ENCODE measurements around the gene CDC25A.

The CDC25A gene

GRCh38 chr3:48194446-48195071 lies 6.3 kb upstream of the CDC25A start:
- DNase-seq (ENCODE audit: low read depth): no peak

- no peak for DNase-seq (ENCODE audit: low read depth)
Measured at GRCh38 chr3:48190911-48191310, 2.7 kb upstream of the CDC25A start.

- no peak for DNase-seq (ENCODE audit: low read depth)
Measured at GRCh38 chr3:48189321-48189720, 1.1 kb upstream of the CDC25A start.

- DNase-seq (ENCODE audit: low read depth): peak; percentile 14
Measured at GRCh38 chr3:48187579-48188265, 495 bp downstream of the CDC25A start.

GRCh38 chr3:48187301-48187578 lies 977 bp downstream of the CDC25A start:
- DNase-seq (ENCODE audit: low read depth): no peak

- DNase-seq (ENCODE audit: low read depth): no peak
Measured at GRCh38 chr3:48186631-48187300, 1.5 kb downstream of the CDC25A start.

GRCh38 chr3:48185129-48185528 lies 3.1 kb downstream of the CDC25A start:
- no peak for DNase-seq (ENCODE audit: low read depth)

GRCh38 chr3:48184299-48184698 lies 3.9 kb downstream of the CDC25A start:
- DNase-seq (ENCODE audit: low read depth): no peak

GRCh38 chr3:48180531-48181253 lies 7.5 kb downstream of the CDC25A start:
- no peak for DNase-seq (ENCODE audit: low read depth)

GRCh38 chr3:48180021-48180420 lies 8.2 kb downstream of the CDC25A start:
- DNase-seq (ENCODE audit: low read depth): no peak

GRCh38 chr3:48178072-48178471 lies 10.1 kb downstream of the CDC25A start:
- no peak for DNase-seq (ENCODE audit: low read depth)

- DNase-seq (ENCODE audit: low read depth): peak; percentile 14
Measured at GRCh38 chr3:48157950-48158376, 30.3 kb downstream of the CDC25A start.

- DNase-seq (ENCODE audit: low read depth): no peak
Measured at GRCh38 chr3:48157202-48157840, 30.9 kb downstream of the CDC25A start.

GRCh38 chr3:48156163-48156562 lies 32.1 kb downstream of the CDC25A start:
- no peak for DNase-seq (ENCODE audit: low read depth)

GRCh38 chr3:48155122-48155521 lies 33.1 kb downstream of the CDC25A start:
- no peak for DNase-seq (ENCODE audit: low read depth)

GRCh38 chr3:48151807-48152427 lies 36.3 kb downstream of the CDC25A start:
- no peak for DNase-seq (ENCODE audit: low read depth)

GRCh38 chr3:48151058-48151806 lies 37.0 kb downstream of the CDC25A start:
- DNase-seq (ENCODE audit: low read depth): peak; percentile 15

- no peak for DNase-seq (ENCODE audit: low read depth)
Measured at GRCh38 chr3:48143992-48144391, 44.2 kb downstream of the CDC25A start.

GRCh38 chr3:48143567-48143966 lies 44.6 kb downstream of the CDC25A start:
- DNase-seq (ENCODE audit: low read depth): no peak

GRCh38 chr3:48142316-48142870 lies 45.8 kb downstream of the CDC25A start:
- no peak for DNase-seq (ENCODE audit: low read depth)

- DNase-seq (ENCODE audit: low read depth): no peak
Measured at GRCh38 chr3:48141604-48142137, 46.5 kb downstream of the CDC25A start.
